ENCODE data around the gene ZNF30.

The ZNF30 gene

GRCh38 chr19:34976611-34977010, 49.9 kb downstream of the ZNF30 start:
- TF ChIP-seq CTCF (conservative IDR thresholded peaks at IDR 0.05; ENCODE audit: low read depth, low read length): no peak
- no peak for DNase-seq (ENCODE audit: low read depth)
- no peak overlapping the region for H3K4me3 ChIP-seq (ENCODE audit: low read depth, low read length)

GRCh38 chr19:34979819-34980640, 53.3 kb downstream of the ZNF30 start:
- no peak for TF ChIP-seq CTCF (conservative IDR thresholded peaks at IDR 0.05; ENCODE audit: low read depth, low read length)

GRCh38 chr19:34982275-34982674, 55.6 kb downstream of the ZNF30 start:
- H3K4me3 ChIP-seq (ENCODE audit: low read depth, low read length): no peak overlapping the region
- DNase-seq (ENCODE audit: low read depth): no peak
- TF ChIP-seq CTCF (conservative IDR thresholded peaks at IDR 0.05; ENCODE audit: low read depth, low read length): no peak

More at GRCh38 chr19:34979819-34980640, 53.3 kb downstream of the ZNF30 start:
- H3K4me3 ChIP-seq (ENCODE audit: low read depth, low read length): no peak overlapping the region
- DNase-seq (ENCODE audit: low read depth): no peak

- no peak for TF ChIP-seq CTCF (conservative IDR thresholded peaks at IDR 0.05; ENCODE audit: low read depth, low read length)
- no peak for DNase-seq (ENCODE audit: low read depth)
- H3K4me3 ChIP-seq (ENCODE audit: low read depth, low read length): no peak overlapping the region
Measured at GRCh38 chr19:34983786-34984185, 57.1 kb downstream of the ZNF30 start.

- no peak overlapping the region for H3K4me3 ChIP-seq (ENCODE audit: low read depth, low read length)
- no peak for DNase-seq (ENCODE audit: low read depth)
- no peak for TF ChIP-seq CTCF (conservative IDR thresholded peaks at IDR 0.05; ENCODE audit: low read depth, low read length)
Measured at GRCh38 chr19:34984287-34984686, 57.6 kb downstream of the ZNF30 start.

- peak; percentile 74 for DNase-seq (ENCODE audit: low read depth)
- H3K4me3 ChIP-seq (ENCODE audit: low read depth, low read length): peak overlapping the region; percentile 7
- TF ChIP-seq CTCF (conservative IDR thresholded peaks at IDR 0.05; ENCODE audit: low read depth, low read length): peak; percentile 11
Measured at GRCh38 chr19:34985249-34986022, 58.7 kb downstream of the ZNF30 start.

Data from choroid plexus epithelial cell (primary cell).